ENCODE data around the gene ACKR2. TPM values are rescaled to one million over a fixed set of nuclear protein-coding genes. Genes with fewer than 3 reads are reported as not detected.
"Not testable (repeated sequence)": the region's sequence is repeated elsewhere in the genome, so short reads cannot be mapped to it uniquely, and the experiment has no call there.

Gene ACKR2
- total RNA-seq, 2 donors from 2014 or later: 0.78 to 6.2 TPM

DNA sequence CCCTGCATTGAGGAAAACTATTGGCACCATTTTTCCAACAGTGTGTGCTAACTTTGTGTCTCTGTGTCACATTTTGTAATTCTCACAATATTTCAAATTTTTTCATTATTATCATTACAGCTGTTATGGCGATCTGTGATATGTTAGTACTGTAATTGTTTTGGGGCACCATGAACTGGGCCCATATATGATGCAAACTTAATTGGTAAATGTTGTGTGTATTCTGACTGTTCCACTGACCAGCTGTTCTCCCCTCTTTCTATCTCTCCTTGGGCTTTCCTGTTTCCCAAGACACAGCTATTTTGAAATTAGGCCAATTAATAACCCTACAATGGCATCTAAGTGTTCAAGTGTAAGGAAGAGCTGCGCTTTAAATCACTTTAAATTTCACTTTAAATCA lies 68.6 kb downstream of the ACKR2 start:
- H3K36me3 ChIP-seq: no peaks in the 10 kb centered on the region
- no peak overlapping the region for H3K27ac ChIP-seq
- no peak for TF ChIP-seq CTCF (IDR thresholded peaks at IDR 0.05)
- peaks cover 0 to 12% of the 10 kb centered on the region in 2 donors for H3K4me1 ChIP-seq
- no peak for DNase-seq (ENCODE audit: low spot score)
- no peak overlapping the region for H3K4me3 ChIP-seq
- no peaks in the 10 kb centered on the region for H3K27me3 ChIP-seq
- no peaks in the 10 kb centered on the region for H3K9me3 ChIP-seq

DNA sequence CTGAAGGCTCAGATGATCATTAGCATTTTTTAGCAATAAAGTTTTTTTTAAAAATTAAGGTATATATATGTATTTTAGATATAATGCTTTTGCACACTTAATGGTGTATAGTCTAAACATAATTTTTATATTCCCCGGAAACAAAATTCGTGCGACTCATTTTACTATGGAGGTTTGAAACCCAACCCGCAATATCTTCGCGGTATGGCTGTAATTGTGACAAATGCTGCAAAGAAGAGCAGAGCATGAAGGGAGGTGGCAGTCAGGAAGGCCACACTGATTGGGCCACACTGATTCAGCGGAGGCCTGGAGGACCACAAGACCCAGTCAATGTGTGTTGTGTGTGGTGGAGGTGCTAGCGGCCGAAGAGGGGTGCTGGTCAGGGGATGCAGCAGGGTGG lies 70.9 kb downstream of the ACKR2 start:
- peak overlapping the region in 1 of 2 donors; percentile 64 for H3K4me3 ChIP-seq
- peaks cover 0 to 10% of the 10 kb centered on the region in 2 donors for H3K4me1 ChIP-seq
- no peaks in the 10 kb centered on the region for H3K36me3 ChIP-seq
- H3K27ac ChIP-seq: no peak overlapping the region
- no peak for TF ChIP-seq CTCF (IDR thresholded peaks at IDR 0.05)
- H3K27me3 ChIP-seq: no peaks in the 10 kb centered on the region
- no peaks in the 10 kb centered on the region for H3K9me3 ChIP-seq
- no peak for DNase-seq (ENCODE audit: low spot score)

DNA sequence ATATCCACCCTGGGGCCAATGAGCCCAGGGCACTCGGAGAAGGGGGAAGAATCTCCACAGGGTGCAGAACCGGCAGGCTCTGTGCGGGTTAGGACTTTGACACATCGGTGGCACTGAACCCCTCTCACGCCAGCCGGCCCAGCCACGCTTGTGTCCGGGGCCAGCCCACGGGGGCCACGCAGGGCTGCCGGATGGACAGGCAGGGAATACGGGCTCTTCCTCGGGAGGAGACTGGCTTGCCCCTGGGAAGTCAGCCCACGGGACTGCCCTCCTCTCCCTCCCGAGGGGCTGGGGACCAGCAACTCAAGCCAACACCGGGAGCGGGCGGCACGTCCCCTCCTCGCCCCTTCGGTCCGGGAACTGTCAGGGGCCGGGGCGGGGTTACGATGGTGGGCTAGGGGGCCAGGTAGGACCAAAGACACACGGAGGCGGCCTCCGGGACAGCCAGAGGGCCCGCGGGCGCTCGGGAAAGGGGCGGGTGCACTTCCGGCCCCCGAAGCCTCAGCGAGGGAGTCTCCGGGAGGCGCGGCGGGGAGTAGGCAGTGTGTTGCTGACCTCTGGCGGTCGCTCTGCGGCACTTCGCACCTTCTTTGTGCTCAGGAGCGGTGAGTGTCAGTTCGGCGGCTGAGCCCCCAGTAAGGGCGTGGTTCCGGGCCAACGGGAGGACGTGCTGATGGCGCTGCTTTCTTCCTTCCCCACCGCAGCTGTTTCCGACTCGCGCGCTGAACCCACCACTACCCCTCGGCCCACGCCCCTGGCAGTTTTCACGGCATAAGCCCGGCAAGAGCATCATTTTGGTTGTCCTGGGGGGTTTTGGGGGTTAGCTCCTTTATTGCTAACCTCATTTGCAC lies 71.6 kb downstream of the ACKR2 start:
- Histone ChIP-seq H3K9me3 (no peaks in the 10 kb centered on the region), H3K4me3 (peak overlapping the region; percentile 48 to 64), H3K27me3 (no peaks in the 10 kb centered on the region), H3K27ac (peak overlapping the region; percentile 60 to 74), H3K36me3 (no peaks in the 10 kb centered on the region), H3K4me1 (peaks cover 0 to 10% of the 10 kb centered on the region in 2 donors)
- TF ChIP-seq CTCF (IDR thresholded peaks at IDR 0.05): peak; percentile 72 to 95
- DNase-seq (ENCODE audit: low spot score): peak; percentile 88

GRCh38 chr3:42883251-42883930 lies 74.1 kb downstream of the ACKR2 start:
- not testable (repeated sequence) for H3K4me3 ChIP-seq; H3K4me1 ChIP-seq; DNase-seq (ENCODE audit: low spot score); H3K36me3 ChIP-seq; H3K27ac ChIP-seq; H3K27me3 ChIP-seq; H3K9me3 ChIP-seq

- TF ChIP-seq CTCF (IDR thresholded peaks at IDR 0.05): no peak
Observed at GRCh38 chr3:42884324-42884723, 75.1 kb downstream of the ACKR2 start.

GRCh38 chr3:42886294-42886822 lies 77.1 kb downstream of the ACKR2 start:
- H3K27me3 ChIP-seq: no peaks in the 10 kb centered on the region
- H3K4me1 ChIP-seq: peaks cover 0 to 2% of the 10 kb centered on the region in 2 donors
- DNase-seq (ENCODE audit: low spot score): no peak
- no peaks in the 10 kb centered on the region for H3K9me3 ChIP-seq
- H3K36me3 ChIP-seq: no peaks in the 10 kb centered on the region
- H3K4me3 ChIP-seq: no peak overlapping the region
- no peak for TF ChIP-seq CTCF (IDR thresholded peaks at IDR 0.05)
- H3K27ac ChIP-seq: no peak overlapping the region

More at GRCh38 chr3:42884324-42884723, 75.1 kb downstream of the ACKR2 start:
- Histone ChIP-seq H3K27ac (no peak overlapping the region), H3K4me1 (peaks cover 0 to 10% of the 10 kb centered on the region in 2 donors), H3K36me3 (no peaks in the 10 kb centered on the region), H3K9me3 (no peaks in the 10 kb centered on the region), H3K4me3 (no peak overlapping the region), H3K27me3 (no peaks in the 10 kb centered on the region)
- DNase-seq (ENCODE audit: low spot score): no peak
